ENCODE data around the gene KCNT1.

The KCNT1 gene

DNA sequence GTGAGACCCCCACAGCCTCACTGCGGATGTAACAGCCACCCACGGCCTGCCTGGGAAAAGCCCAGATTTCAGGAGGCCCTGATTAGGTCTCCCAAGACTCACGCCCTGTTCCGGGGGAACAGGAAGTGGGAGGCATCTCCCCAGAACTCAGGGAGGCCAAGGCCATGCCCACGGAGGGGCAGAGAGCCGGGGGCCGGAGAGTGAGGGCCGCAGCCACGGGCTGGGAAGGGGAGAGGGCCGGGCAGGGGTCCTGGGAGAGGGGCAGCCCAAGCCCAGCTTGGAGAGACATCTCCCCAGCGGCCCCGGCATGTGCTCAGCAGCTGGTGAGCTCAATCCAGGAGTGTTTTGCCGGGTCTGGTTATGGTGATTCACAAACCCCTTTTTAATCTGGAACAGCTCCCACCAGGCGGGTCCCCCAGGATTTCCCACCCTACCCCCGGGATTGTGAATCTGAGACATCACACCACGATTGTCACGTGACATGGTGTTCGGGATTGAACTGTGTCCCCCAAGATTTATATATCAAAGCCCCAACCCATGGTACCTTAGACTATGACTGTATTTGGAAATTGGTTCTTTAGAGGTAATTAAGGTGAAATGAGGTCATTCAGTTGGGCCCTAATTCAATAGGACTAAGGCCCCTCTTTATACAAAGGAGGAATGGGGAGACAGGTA is 26.6 kb downstream of the KCNT1 start:
- DNase-seq: no peak

DNA sequence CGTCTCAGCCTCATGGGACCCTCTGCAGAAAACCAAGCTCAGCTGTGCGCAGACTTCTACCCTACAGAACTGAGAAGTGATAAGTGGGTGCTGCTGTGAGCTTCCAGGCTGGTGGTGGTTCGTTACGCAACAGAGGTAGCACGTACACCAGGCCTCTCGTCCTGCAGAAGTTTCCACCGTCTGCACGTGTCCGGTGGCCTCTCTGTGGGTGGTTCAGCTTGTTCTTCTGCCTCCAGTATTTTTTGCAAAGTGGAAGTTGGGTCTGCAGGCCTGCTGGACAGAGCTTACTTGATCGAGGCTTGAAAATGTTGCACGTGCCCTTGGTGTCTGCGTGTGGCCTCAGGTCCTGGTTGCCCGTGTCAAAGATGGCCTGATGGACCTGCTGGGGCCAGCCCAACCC is 27.5 kb downstream of the KCNT1 start:
- no peak for DNase-seq

DNA sequence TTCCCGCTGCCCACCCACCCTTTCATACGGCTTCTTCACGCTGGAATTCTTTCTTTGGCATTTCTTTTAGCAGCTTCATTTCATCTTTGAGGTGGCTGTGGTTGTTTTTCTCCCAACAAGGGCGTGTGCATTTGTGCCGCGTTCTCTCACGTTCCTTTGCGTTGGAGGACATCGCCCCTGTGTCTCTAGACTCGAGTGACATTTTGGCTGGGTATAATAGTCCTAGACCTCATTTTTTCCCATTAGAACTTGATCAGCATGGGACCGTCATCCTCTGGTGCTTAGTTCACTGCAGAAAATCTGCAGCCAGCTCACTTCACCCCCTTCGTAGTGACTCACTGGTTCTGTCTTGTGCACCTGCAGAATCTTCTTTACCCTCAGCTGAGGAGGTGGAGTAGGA is 29.5 kb downstream of the KCNT1 start:
- DNase-seq: no peak

- no peak for DNase-seq
Measured at GRCh38 chr9:135732569-135733257, 30.7 kb downstream of the KCNT1 start.

DNA sequence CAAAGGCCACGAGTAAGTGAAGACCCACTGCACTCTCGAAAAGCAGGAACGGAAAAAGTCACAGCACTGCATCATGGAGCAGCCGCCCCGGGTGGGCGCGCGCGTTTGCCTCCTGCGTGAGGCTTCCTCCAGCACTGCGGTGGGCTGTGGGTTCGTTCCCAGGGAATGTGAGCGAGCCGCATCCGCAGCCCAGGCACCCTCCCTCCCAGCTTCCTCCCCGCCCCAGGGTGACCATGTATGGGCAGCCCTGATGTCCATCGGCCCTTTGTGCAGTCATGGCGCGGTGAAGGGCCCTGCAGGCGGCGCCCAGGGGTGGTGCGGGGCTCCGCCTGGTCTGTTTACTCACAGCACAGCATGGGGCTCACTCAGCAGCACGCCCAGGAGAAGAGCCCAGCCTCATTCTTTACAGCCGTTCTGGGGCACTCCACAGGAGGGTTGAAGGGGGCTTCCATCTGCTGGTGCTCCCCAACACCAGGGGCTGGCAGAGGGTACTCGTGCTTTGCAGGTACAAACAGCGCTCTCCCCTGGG is 32.7 kb downstream of the KCNT1 start:
- no peak for DNase-seq

DNA sequence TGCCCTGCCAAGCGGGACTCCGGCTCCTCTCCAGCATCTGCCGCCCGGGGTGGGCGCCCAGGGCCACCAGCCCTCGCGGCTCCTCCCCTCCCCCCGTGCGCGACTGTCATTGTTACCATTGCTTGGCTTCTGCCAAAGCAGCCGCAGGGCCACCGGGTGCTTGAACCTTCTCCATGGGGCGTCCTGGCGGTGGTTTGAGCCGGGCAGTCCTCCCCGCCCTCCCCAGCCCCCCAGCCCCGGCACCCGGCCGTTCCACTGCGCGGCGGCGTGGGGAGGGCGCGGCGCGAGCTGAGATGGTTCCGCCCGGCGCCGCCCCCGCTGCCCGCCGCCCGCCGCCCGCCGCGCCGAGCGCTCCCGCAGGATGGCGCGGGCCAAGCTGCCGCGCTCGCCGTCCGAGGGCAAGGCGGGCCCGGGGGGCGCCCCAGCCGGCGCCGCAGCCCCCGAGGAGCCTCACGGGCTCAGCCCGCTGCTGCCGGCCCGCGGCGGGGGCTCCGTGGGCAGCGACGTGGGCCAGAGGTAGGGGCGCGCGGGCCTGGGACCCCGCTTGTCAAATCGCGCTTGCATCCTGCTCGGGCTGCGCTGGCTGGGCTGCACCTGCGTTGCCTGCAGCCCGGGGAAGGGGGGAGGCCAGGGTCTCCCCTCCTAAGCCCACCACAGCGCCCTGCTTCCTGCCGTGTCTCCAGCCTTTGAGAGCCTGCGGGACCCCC is 34.4 kb downstream of the KCNT1 start:
- DNase-seq: no peak

DNA sequence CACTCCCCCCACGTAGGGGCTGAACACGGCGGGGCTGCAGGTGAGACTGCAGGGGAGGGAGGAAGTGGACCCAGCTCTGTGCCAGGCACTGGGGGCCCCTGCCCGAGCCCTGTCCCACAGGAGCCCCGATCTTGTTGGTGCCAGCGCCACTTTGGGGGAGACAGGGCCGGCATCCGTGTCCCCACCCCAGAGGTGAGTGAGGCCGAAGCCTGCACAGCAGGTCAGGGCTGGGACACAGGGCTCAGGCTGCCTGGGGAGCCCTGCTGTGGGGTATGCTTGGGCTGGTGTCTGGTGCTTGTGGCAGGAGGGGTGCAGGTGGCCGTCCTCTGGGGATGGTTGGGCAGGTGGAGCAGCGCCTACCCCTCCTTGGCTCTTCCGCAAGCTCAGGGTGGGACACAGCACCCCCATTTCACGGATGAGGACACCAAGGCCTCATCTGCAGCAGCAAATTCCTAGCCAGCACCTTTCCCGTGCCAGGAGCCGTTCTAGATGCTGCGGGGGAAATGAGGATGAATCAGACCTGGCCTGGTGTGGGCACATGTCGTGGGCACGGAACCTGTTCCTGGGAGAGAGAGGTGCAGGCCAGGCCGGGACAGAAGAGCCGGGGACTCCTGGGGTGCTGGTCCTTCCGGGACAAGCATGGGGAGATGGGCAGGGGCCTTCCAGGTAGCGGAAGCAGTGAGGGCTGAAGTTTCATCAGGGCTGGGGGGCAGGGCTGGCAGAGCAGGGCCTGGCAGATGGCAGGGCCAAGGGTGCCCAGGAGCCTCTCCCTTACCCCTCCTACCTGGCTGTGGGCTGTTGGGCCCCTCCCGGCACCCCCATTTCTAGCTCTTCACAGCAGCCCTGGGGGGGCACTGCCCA is 35.2 kb downstream of the KCNT1 start:
- DNase-seq: no peak

GRCh38 chr9:135737840-135738521 is 36.0 kb downstream of the KCNT1 start:
- DNase-seq: no peak

DNA sequence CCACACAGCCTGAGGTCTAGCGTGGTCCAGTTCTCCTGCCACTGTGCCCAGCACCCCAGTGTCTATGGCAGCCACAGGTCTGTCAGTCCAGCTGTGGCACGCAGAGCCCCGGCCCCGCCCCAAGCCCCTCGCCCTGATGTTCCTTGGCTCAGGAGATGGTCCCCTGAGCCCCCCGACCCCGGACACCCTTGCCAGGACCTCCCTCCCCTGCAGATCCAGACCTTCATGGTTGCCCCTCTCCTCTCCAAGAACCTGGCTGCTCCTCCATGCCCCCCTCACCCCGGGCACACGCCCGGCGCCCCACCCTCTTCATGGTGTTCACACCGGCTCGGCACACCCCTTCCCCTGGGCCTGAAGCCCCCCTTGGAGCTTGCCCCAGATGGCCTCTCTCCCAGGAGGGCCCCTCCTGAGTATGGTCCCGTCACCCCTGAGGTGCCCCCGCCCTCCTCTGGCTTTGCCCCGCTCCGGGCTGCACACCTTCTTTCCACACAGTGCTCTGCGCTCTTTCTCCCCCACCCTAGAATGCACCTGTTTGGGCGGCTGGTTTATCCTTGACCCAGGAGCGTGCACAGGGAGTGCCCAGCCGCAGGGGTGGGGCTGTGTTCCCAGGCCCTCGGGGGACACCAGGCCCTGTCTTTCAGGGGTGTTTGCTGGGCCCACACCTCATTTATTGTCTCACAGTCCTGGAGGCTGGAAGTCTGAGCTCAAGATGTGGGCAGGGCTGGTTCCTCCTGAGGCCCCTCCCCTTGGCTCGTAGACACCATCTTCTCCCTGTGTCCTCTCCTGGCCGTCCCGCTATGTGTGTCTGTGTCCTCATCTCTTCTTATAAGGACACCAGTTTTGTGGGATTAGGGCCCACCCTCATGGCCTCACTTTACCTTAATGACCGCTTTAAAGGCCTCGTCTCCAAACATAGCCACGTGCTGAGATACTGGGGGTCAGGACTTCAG is 37.6 kb downstream of the KCNT1 start:
- no peak for DNase-seq

DNA sequence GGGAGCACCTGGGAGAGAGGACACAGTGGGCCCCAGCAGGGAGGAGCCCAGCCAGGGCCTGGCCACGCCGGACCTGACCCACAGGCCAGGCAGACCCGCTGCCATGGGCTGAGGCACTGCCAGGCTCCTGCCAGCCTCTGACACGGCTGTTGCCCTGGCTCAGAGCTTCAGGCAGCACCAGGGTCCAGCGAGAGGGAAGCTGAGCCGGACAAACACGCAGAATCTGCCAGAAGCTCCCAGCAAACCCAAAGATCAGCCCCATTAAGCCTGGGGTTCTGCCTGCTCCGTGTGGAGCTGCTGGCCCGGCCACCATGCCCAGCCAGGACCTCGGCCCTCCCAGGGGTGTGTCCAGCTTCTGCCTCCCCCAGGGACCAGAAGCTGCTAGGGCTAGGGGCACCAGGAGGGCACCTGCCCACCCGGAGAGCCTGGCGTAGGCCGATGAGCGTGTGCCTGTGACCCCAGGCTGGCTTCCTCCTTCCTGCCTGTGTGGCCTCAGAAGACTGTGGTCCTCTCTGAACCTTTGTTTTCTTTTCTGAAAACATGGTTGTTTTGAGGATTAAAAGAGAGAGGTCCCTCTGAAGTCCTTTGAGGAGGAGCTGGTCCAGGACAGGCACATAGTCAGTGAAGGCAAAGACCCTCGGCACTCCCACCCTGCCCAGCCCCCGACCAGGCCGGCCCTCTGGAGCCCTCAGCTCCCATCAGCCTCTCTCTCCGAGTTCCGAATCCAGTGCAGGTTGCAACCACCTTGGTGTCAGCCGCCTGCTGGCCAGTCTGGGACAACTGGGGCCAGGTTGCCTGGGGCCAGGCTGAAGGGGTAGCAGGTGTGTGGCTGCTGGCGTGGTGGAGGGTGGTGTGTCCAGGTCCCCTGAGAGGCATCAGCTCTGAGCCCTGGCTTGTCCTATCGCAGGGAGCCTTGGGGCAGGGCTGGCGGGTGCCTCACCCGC is 39.6 kb downstream of the KCNT1 start:
- DNase-seq: no peak

GRCh38 chr9:135743021-135743420 is 41.0 kb downstream of the KCNT1 start:
- DNase-seq: no peak

DNA sequence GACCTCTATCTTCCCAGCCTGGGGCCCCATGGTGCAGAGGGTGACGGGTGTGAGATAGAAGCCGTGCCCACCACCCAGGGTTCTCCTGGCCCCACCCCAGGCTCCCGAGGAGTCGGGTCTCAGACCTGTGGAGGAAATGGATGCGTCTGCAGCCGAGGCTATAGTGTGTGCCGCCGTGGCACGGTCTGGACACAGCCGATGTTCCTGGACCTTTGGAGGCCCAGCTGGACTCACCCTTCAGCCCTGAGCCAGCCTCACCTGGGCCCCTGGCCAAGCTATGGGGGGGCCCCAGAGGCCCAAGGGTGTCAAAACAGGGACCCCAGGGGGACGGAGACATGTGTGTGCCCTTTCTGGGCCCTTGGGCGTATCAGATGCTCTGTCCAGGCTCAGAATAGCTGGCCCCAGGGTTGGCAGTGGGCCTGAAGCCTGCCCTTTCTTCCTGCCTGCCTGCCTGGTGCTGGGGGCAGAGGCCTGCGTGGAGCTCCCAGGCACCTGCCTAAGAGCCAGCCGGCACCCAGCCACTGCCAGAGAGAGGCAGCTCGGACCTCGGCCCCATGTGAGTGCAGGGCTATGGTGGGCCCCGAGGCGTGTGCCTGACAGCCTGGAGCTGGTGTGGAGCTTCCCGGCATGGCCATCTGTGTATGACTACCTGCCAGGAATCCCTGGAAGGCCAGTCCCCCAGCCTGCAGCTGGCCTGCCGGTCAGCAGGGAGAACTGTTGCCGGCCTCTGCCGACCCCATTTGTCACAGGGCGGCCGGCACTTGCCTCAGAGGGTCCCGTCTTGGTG is 41.8 kb downstream of the KCNT1 start:
- DNase-seq: no peak

- DNase-seq: no peak
Measured at GRCh38 chr9:135744333-135745070, 42.5 kb downstream of the KCNT1 start.

DNA sequence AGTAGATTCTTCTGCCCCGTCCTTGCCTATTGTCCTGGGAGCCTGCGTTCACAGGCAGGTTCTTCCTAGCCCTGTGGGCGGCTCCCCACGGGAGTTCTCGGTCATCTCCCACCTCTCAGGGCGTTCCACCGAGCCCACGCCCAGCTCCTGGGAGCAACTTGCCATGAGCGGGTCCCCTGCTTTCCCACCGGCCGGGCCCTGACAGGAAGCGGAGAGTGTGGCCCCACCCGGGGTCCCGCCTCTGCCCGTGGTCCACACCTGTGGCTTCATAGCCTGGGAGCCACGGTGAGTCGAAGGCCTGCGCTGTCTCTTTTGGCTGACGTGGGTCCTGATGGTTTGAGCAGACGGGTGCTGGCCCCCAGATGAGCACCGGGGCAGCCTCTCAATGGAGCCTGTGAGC is 43.2 kb downstream of the KCNT1 start:
- DNase-seq: no peak

- DNase-seq: no peak
Measured at GRCh38 chr9:135745686-135746324, 43.8 kb downstream of the KCNT1 start.

GRCh38 chr9:135746565-135746964 is 44.6 kb downstream of the KCNT1 start:
- DNase-seq: no peak

- no peak for DNase-seq
Measured at GRCh38 chr9:135747311-135747710, 45.3 kb downstream of the KCNT1 start.

DNA sequence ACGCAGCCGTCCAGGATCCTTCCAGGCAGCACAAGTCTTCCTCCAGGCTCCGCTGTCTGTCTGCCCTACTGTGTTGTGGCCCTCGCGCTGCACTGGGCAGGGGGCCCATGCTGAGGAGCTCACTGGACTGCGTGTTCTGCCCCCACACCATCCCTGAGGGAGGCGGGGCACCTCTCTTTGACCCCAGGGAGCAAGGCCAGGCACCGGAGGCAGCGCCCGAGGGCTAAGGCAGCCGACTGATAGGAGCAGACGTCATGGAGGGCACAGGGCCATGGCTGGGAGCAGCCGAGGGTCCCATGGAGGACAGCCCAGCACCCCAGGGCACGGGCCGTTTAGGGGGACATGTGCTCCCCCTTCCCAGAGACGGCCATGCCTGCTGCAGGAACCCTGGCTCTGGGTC is 46.7 kb downstream of the KCNT1 start:
- no peak for DNase-seq
